NCI-H1105 treated with DMSO at 0.1 percent for 48 hours (cell line): ENCODE measurements around the gene EDNRA.

Source experiments
- DNase-seq: peaks from one replicate; lab custom pipeline; 2025; lab: John Stamatoyannopoulos, UW

The EDNRA gene

DNA sequence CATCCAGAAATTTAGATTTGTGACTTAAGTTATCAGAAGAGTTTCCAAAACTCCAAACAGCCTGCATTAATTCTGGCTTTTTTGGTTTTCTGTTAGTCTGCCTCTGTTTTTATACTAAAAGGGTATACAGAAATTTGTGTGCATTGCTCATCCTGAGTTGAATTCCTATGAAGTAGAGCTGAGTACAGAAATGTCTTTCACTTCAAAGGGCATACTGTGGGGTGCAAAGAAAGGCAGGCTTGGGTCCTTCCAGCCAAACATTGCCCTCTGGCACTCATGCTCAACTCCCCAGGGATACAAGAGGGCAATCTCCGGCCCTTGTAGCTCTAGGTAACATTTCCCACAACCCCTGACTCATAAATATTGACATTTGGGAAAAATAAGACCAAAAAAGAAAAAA is 108.7 kb downstream of the EDNRA start:
- no peak for DNase-seq

DNA sequence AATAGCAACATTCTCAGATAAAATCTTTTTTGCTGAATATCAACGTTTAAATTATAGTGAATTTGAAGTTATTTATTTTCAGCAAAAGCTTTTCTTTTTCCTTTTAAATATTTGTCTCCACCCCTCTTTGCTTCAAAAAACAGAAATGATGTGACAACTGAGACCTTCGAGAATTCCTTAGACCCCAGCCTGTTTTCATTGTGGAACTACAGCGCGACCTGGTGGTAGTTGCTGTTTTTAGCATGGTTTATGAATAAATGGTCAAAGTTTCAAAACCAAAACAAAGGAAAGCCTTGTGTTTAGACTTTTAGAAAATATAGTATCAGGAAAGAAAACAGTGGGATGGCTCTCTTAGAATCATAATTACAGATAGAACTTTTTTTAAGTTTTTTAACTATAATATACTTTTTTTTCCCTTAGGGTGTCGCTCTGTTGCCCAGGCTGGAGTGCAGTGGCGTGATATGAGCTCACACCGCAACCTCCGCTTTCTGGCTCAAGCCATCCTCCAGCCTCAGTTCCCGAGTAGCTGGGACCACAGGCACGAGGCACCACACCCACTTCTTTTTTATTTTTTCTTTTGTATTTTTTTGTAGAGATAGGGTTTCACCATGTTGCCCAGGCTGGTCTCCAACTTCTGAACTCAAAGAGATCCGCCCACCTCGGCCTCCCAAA is 109.5 kb downstream of the EDNRA start:
- DNase-seq: peak; percentile 41

DNA sequence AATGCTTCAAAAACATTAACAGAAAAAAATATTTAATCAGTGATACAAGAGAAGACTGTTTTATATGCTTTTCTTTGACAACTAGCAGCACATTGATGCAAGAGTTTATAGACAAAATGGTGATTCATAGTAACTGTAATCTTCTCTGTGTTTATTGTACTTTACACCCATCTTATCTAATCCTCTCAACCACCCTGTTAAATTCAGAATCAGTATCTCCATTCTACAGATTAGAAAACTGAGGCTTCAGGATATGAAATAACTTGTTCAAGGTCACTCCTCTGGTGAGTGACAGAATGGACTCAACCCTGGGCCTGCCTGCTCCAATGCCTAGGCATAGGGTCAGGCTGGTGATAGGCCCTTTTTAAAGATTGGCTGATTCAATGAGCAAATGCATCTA is 110.2 kb downstream of the EDNRA start:
- DNase-seq: no peak

DNA sequence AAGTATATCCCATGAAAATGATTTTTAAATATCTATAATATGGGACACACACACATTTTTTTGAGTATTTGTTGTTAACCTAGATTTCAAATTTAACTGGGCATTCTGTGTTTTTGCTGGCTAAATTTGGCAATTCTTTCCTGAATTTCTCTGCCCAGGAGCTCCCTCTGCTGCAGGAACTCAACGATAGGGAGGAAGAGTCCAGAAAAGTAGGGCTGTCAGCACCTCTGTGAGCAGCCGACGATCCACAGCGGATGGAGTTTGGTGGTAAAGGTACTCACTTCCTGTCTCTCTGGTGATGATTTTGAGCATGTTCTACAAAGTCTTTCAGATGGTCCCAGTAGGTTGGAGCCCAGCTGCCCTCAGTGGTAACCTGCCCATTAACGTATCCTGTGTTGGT is 113.2 kb downstream of the EDNRA start:
- no peak for DNase-seq
